Hippocampal formation (tissue), 2 donors: ENCODE results near the gene ARID1A.

ENCODE experiments used
- DNase-seq, 2 donors: peaks; one replicate each; lab custom pipeline; 2025; lab: John Stamatoyannopoulos, UW

The ARID1A gene

DNA sequence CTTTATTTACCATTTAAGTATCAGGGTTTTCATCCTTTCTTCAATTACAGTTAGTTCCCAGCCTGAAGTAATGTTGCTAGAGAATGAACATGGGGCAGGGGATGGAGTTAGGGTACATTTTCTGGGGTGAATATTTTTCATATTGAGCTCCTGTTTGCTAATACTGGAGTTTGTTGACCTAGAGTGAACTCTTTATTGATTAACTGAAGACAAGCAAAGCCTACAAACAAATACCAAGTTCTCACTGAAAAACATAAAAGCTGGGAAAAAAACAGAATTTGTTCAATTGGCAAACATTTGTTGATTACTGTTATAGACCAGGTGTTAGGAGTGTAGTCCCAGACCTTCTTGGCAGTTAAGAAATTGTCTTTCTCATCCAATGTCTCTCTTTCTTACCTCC lies 63.7 kb downstream of the ARID1A start:
- DNase-seq = no peak

GRCh38 chr1:26761217-26761616 lies 65.4 kb downstream of the ARID1A start:
- DNase-seq = no peak

DNA sequence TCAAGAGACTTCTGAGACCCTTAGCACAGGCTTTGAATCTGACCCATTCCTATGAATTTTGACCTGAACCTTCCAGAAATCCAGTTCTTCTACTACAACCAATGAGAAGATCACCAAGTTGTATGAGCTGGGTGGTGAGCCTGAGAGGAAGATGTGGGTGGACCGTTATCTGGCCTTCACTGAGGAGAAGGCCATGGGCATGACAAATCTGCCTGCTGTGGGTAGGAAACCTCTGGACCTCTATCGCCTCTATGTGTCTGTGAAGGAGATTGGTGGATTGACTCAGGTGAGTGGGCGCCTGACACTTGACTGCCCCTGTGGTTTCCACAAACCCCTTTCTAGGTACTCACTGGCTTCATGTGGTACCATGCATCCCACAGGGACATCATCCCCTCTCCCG lies 71.9 kb downstream of the ARID1A start:
- DNase-seq = no peak

- no peak for DNase-seq
These were observed 72.9 kb downstream of the ARID1A start for GRCh38 chr1:26768755-26769154.

GRCh38 chr1:26771285-26771642 lies 75.4 kb downstream of the ARID1A start:
- no peak for DNase-seq

DNA sequence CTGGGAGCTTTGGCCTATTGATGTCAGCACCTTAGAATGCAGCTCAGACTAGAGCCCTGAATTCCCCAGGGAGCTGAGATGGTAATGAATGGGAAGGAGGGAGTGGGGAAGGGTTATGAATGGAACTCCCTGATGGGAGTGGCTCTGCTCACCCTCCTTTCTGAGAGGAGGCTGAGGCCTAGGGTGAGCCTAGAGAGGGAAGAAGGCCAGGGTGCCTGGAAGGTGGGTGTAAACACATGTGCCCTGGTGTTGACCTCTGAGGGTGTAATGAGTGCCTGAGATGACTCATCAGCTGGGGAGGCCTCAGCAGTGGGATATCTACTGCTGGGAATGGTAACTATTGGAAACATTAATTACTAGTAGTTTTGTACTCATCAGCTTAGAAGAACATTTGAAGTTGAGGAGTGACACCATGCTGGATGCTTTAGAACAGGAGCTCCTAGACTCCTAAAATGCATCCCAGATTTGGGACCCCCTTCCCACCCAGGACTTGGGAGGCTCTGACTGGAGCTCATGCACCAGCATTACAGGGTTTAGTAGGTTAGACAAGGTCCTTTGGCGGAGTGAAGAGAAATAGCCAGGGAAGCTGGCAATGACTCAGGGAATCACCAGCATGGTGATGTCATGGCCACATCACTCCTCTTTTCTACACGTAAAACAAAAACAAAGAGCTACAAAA lies 76.0 kb downstream of the ARID1A start:
- DNase-seq = no peak

DNA sequence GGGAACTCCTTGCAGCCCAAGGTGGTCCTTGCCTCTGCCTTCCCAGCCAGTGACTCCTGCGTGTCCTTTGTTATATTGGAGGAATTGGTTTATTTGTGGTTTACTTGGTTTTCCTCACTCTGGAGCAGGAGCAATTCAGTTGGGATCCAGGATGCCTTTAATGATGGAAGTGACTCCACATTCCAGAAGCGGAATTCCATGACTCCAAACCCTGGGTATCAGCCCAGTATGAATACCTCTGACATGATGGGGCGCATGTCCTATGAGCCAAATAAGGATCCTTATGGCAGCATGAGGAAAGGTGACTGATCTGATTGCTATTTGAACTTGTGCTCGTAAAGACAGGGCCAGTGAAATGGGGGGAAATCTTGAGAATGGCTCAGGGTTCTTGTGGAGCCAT lies 76.9 kb downstream of the ARID1A start:
- no peak for DNase-seq

DNA sequence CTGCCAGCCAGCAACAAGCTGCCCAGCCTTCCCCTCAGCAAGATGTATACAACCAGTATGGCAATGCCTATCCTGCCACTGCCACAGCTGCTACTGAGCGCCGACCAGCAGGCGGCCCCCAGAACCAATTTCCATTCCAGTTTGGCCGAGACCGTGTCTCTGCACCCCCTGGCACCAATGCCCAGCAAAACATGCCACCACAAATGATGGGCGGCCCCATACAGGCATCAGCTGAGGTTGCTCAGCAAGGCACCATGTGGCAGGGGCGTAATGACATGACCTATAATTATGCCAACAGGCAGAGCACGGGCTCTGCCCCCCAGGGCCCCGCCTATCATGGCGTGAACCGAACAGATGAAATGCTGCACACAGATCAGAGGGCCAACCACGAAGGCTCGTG lies 78.6 kb downstream of the ARID1A start:
- no peak for DNase-seq

GRCh38 chr1:26775666-26776065 lies 79.9 kb downstream of the ARID1A start:
- no peak for DNase-seq

GRCh38 chr1:26779098-26779668 lies 83.4 kb downstream of the ARID1A start:
- no peak for DNase-seq

DNA sequence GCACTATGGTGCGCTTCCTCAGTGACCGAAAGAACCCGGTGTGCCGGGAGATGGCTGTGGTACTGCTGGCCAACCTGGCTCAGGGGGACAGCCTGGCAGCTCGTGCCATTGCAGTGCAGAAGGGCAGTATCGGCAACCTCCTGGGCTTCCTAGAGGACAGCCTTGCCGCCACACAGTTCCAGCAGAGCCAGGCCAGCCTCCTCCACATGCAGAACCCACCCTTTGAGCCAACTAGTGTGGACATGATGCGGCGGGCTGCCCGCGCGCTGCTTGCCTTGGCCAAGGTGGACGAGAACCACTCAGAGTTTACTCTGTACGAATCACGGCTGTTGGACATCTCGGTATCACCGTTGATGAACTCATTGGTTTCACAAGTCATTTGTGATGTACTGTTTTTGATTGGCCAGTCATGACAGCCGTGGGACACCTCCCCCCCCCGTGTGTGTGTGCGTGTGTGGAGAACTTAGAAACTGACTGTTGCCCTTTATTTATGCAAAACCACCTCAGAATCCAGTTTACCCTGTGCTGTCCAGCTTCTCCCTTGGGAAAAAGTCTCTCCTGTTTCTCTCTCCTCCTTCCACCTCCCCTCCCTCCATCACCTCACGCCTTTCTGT lies 84.6 kb downstream of the ARID1A start:
- no peak for DNase-seq

- DNase-seq = no peak
These were observed 85.5 kb downstream of the ARID1A start for GRCh38 chr1:26781206-26781825.

- DNase-seq = no peak
These were observed 86.9 kb downstream of the ARID1A start for GRCh38 chr1:26782521-26783212.

GRCh38 chr1:26783646-26784022 lies 87.8 kb downstream of the ARID1A start:
- no peak for DNase-seq

GRCh38 chr1:26784023-26784871 lies 88.4 kb downstream of the ARID1A start:
- peak; percentile 53 to 70 for DNase-seq

GRCh38 chr1:26784886-26785285 lies 89.1 kb downstream of the ARID1A start:
- DNase-seq = no peak

GRCh38 chr1:26785611-26786436 lies 90.0 kb downstream of the ARID1A start:
- DNase-seq = no peak

GRCh38 chr1:26786437-26787380 lies 90.9 kb downstream of the ARID1A start:
- peak in 1 of 2 donors; percentile 44 for DNase-seq

DNA sequence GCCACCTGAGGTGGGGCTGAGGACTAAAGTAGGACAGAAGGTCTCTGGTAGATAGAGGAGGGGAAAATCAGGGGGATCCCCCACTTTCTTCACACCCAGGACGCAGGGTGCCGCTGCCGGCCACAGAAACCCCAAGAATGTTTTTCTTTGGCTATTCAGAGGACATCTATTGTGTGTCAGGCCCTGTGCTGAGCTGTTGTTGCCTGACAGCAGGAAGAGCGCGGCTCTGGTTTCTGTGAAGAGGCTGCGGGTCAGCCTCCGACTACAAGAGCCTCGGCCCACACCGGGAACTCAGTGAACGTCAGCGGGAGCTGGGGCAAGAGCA lies 91.5 kb downstream of the ARID1A start:
- DNase-seq = no peak
